ENCODE measurements around the gene MB21D2. TPM values are rescaled to one million over a fixed set of nuclear protein-coding genes. Genes with fewer than 3 reads are reported as not detected.

The MB21D2 gene
- total RNA-seq, 1 donor from 2014 or later = 0.23 TPM

Other genes with a start within 250 kb of the MB21D2 start
- 0.63 TPM for gene FGF12, start 190.3 kb downstream of the MB21D2 start, total RNA-seq